ENCODE measurements around the gene OR2M5.

DNA sequence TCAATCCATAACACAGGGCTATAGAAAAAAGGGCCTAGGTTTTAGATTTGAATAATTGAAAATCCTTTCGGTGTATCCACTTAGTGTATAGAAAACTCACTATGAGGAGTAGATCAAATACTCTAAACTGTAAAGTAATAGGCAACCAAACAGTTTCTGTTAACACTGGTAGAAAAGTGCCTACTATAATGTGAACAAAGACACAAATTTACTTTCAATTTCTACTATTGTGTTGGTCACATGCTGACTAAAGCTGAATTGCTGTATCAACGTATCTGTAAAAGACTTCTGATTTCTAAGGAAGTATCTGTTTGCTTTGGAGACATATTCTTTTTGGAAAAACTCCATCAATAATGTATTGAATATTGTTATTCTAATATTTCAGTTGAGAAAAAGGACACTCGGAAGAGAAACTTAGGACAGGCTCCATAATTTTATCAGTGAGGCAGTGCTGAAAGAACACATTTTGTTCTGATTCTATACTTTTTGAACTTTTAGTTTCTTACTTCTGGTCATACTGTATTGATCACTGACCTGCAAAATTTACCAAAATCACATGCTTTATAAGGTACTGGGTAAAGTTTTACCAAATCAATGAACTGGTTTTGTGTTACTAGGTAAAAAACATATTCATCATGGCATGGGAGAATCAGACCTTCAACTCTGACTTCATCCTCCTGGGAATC lies at the start of gene OR2M5:
- TF ChIP-seq, protein P1, sequence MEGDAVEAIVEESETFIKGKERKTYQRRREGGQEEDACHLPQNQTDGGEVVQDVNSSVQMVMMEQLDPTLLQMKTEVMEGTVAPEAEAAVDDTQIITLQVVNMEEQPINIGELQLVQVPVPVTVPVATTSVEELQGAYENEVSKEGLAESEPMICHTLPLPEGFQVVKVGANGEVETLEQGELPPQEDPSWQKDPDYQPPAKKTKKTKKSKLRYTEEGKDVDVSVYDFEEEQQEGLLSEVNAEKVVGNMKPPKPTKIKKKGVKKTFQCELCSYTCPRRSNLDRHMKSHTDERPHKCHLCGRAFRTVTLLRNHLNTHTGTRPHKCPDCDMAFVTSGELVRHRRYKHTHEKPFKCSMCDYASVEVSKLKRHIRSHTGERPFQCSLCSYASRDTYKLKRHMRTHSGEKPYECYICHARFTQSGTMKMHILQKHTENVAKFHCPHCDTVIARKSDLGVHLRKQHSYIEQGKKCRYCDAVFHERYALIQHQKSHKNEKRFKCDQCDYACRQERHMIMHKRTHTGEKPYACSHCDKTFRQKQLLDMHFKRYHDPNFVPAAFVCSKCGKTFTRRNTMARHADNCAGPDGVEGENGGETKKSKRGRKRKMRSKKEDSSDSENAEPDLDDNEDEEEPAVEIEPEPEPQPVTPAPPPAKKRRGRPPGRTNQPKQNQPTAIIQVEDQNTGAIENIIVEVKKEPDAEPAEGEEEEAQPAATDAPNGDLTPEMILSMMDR (IDR thresholded peaks at IDR 0.05): no peak
- no peak for TF ChIP-seq POLR2A (IDR thresholded peaks at IDR 0.05)

Measured in right lobe of liver (tissue), 4 donors.